Neuronal stem cell (in vitro differentiated cells): ENCODE measurements around the gene CPNE7.

Experiments
- DNase-seq: peaks from one replicate; pipeline ENCODE4 v3.0.0-alpha.2; 2013; ENCODE audit warnings: low spot score
- H2AFZ ChIP-seq: one replicate; pipeline ENCODE4 v1.6.1; 2013; ENCODE audit warnings: mild to moderate bottlenecking, low read length, inconsistent platforms
- H2AK5ac ChIP-seq: 2 replicates; pipeline ENCODE4 v1.6.1; 2013; ENCODE audit warnings: low read depth, mild to moderate bottlenecking, inconsistent platforms, low read length, moderate library complexity, mixed read lengths
- H2BK120ac ChIP-seq: 2 replicates; pipeline ENCODE4 v1.6.1; 2013; ENCODE audit warnings: low read depth, mild to moderate bottlenecking, inconsistent platforms, low read length, moderate library complexity, mixed read lengths
- H2BK12ac ChIP-seq: one replicate; pipeline ENCODE4 v1.6.1; 2013; ENCODE audit warnings: low read length, inconsistent platforms
- H2BK15ac ChIP-seq: 2 replicates; pipeline ENCODE4 v1.6.1; 2013; ENCODE audit warnings: mild to moderate bottlenecking, low read length, inconsistent platforms, mixed read lengths
- H2BK5ac ChIP-seq: one replicate; pipeline ENCODE4 v1.6.1; 2013; ENCODE audit warnings: inconsistent platforms, mild to moderate bottlenecking, low read length, moderate library complexity
- H3K14ac ChIP-seq: one replicate; pipeline ENCODE4 v1.6.1; 2013; ENCODE audit warnings: low read length, inconsistent platforms
- H3K18ac ChIP-seq: 2 replicates; pipeline ENCODE4 v1.6.1; 2013; ENCODE audit warnings: low read length, inconsistent platforms
- H3K23ac ChIP-seq: 2 replicates; pipeline ENCODE4 v1.6.1; 2013; ENCODE audit warnings: low read depth, mild to moderate bottlenecking, mixed read lengths, low read length, inconsistent platforms; ENCODE audit not compliant: poor library complexity
- H3K27ac ChIP-seq: replicated peaks from 3 replicates; pipeline ENCODE4 v1.5.1; 2013; ENCODE audit warnings: low read length, inconsistent platforms
- H3K27me3 ChIP-seq, 3 experiments: 2 replicates each; pipeline ENCODE4 v1.6.1; 2013; ENCODE audit warnings: low read length in 3 of 3, mild to moderate bottlenecking in 2 of 3, inconsistent platforms in 1 of 3, low read depth in 1 of 3, mixed read lengths in 1 of 3, moderate library complexity in 1 of 3; ENCODE audit not compliant: control insufficient read depth in 3 of 3, insufficient read depth in 3 of 3
- H3K36me3 ChIP-seq, 2 donors: replicated peaks in 1 of 2; 2 replicates each; pipeline ENCODE4 v1.6.1; 2013; ENCODE audit warnings: low read length in 2 of 2; ENCODE audit not compliant: control insufficient read depth in 2 of 2, insufficient read depth in 2 of 2
- H3K4ac ChIP-seq: 2 replicates; pipeline ENCODE4 v1.6.1; 2013; ENCODE audit warnings: inconsistent platforms, mild to moderate bottlenecking, low read length, moderate library complexity
- H3K4me1 ChIP-seq, 2 donors: 1 replicate in 1 of 2; 2 replicates in 1 of 2; pipeline ENCODE4 v1.6.1; 2013; ENCODE audit warnings: low read length in 2 of 2, low read depth in 1 of 2; ENCODE audit not compliant: control insufficient read depth in 2 of 2, insufficient read depth in 1 of 2
- H3K4me2 ChIP-seq: one replicate; pipeline ENCODE4 v1.6.1; 2013; ENCODE audit warnings: mild to moderate bottlenecking, low read length, inconsistent platforms; ENCODE audit not compliant: insufficient read depth, poor library complexity, severe bottlenecking
- H3K4me3 ChIP-seq, 2 donors: 2 replicates each; pipeline ENCODE4 v1.5.1; 2013; ENCODE audit warnings: low read length in 2 of 2, mild to moderate bottlenecking in 2 of 2, inconsistent platforms in 1 of 2, moderate library complexity in 1 of 2
- H3K79me1 ChIP-seq: one replicate; pipeline ENCODE4 v1.6.1; 2013; ENCODE audit warnings: low read depth, mild to moderate bottlenecking, inconsistent platforms, low read length, moderate library complexity
- H3K9ac ChIP-seq: one replicate; pipeline ENCODE4 v1.6.1; 2013; ENCODE audit warnings: mild to moderate bottlenecking, low read depth, low read length, inconsistent platforms; ENCODE audit not compliant: poor library complexity
- H3K9me3 ChIP-seq, 2 donors: replicated peaks in 1 of 2; 2 replicates each; pipeline versions ENCODE3 to v1.6.1; 2013; ENCODE audit warnings: low read length in 2 of 2, mild to moderate bottlenecking in 2 of 2, inconsistent platforms in 1 of 2, low read depth in 1 of 2, mixed read lengths in 1 of 2, moderate library complexity in 1 of 2; ENCODE audit not compliant: control insufficient read depth in 2 of 2, insufficient read depth in 1 of 2
- H4K8ac ChIP-seq: one replicate; pipeline ENCODE4 v1.6.1; 2013; ENCODE audit warnings: low read depth, mild to moderate bottlenecking, inconsistent platforms, low read length, moderate library complexity
- H4K91ac ChIP-seq: one replicate; pipeline ENCODE4 v1.6.1; 2013; ENCODE audit warnings: low read length, low read depth, mild to moderate bottlenecking, inconsistent platforms; ENCODE audit not compliant: poor library complexity
- WGBS, 2 donors: extraction: QIAGEN DNeasy Blood & Tissue Kit; methylation state at CpG; one replicate each; pipeline ENCODE4 v1.1.7; 2013; ENCODE audit warnings: missing lambda C conversion rate in 2 of 2, mixed read lengths in 1 of 2; ENCODE audit not compliant: insufficient read length in 2 of 2, insufficient replicate concordance in 1 of 2; ENCODE audit errors: extremely low coverage in 2 of 2; 5-methylcytosine and 5-hydroxymethylcytosine counted together

Gene CPNE7

GRCh38 chr16:89624777-89625761 lies 49.5 kb downstream of the CPNE7 start:
- Histone ChIP-seq H3K14ac (no peak overlapping the region), H4K8ac (no peak overlapping the region), H2AK5ac (no peak overlapping the region), H2BK12ac (no peak overlapping the region), H2AFZ (peak overlapping the region; percentile 27), H3K4me2 (no peak overlapping the region), H3K4me1 (peaks cover 23 to 24% of the 10 kb centered on the region in 2 donors), H4K91ac (no peak overlapping the region), H2BK5ac (no peak overlapping the region), H2BK15ac (peak overlapping the region; percentile 20), H3K4ac (no peak overlapping the region), H3K23ac (no peak overlapping the region), H2BK120ac (no peak overlapping the region), H3K4me3 (no peak overlapping the region), H3K36me3 (no peaks in the 10 kb centered on the region), H3K9me3 (peaks cover 0 to 3% of the 10 kb centered on the region in 2 donors), H3K27ac (no peak overlapping the region), H3K27me3 (no peaks in the 10 kb centered on the region), H3K9ac (no peak overlapping the region), H3K79me1 (peaks cover 2% of the 10 kb centered on the region), H3K18ac (peak overlapping the region; percentile 74)
- DNase-seq, result no peak
- no CpG with 5 or more reads among the region's 21 CpGs for WGBS, 2 donors

- Histone ChIP-seq H3K36me3 (no peaks in the 10 kb centered on the region), H3K23ac (no peak overlapping the region), H3K4me3 (no peak overlapping the region), H3K4ac (no peak overlapping the region), H2BK5ac (no peak overlapping the region), H3K4me2 (no peak overlapping the region), H2BK15ac (no peak overlapping the region), H3K4me1 (peaks cover 3 to 4% of the 10 kb centered on the region in 2 donors), H3K27me3 (peaks cover 0 to 14% (median 5%) of the 10 kb centered on the region in 3 experiments), H3K18ac (no peak overlapping the region), H3K27ac (no peak overlapping the region), H2AK5ac (no peak overlapping the region), H3K79me1 (peaks cover 2% of the 10 kb centered on the region), H2BK12ac (peak overlapping the region; percentile 14), H3K9ac (no peak overlapping the region), H4K8ac (no peak overlapping the region), H2AFZ (no peak overlapping the region), H4K91ac (peak overlapping the region; percentile 8), H2BK120ac (no peak overlapping the region), H3K9me3 (peaks cover 0 to 4% of the 10 kb centered on the region in 2 donors), H3K14ac (no peak overlapping the region)
- no CpG with 5 or more reads among the region's 17 CpGs for WGBS, 2 donors
- no peak for DNase-seq
Measured at GRCh38 chr16:89629827-89630610, 54.5 kb downstream of the CPNE7 start.

- H3K18ac ChIP-seq, result peak overlapping the region; percentile 85
- no peak overlapping the region for H2AFZ ChIP-seq
- H2BK12ac ChIP-seq, result no peak overlapping the region
- H3K4me2 ChIP-seq, result no peak overlapping the region
- H3K9me3 ChIP-seq, result peaks cover 0 to 4% of the 10 kb centered on the region in 2 donors
- peak overlapping the region; percentile 65 for H3K23ac ChIP-seq
- H3K4ac ChIP-seq, result no peak overlapping the region
- H3K27me3 ChIP-seq, result peaks cover 0 to 25% (median 5%) of the 10 kb centered on the region in 3 experiments
- DNase-seq, result no peak
- H4K91ac ChIP-seq, result no peak overlapping the region
- no peak overlapping the region for H3K4me3 ChIP-seq
- no peaks in the 10 kb centered on the region for H3K36me3 ChIP-seq
- peak overlapping the region; percentile 79 for H2AK5ac ChIP-seq
- H2BK120ac ChIP-seq, result no peak overlapping the region
- peak overlapping the region; percentile 67 for H2BK15ac ChIP-seq
- no peak overlapping the region for H3K27ac ChIP-seq
- no CpG with 5 or more reads among the region's 19 CpGs for WGBS, 2 donors
- peak overlapping the region; percentile 71 for H3K14ac ChIP-seq
- no peaks in the 10 kb centered on the region for H3K4me1 ChIP-seq
- H2BK5ac ChIP-seq, result no peak overlapping the region
- no peak overlapping the region for H4K8ac ChIP-seq
- H3K79me1 ChIP-seq, result no peaks in the 10 kb centered on the region
- no peak overlapping the region for H3K9ac ChIP-seq
Measured at GRCh38 chr16:89633064-89633631, 57.6 kb downstream of the CPNE7 start.
